ENCODE results near the gene CAMTA1.

CAMTA1 gene

DNA sequence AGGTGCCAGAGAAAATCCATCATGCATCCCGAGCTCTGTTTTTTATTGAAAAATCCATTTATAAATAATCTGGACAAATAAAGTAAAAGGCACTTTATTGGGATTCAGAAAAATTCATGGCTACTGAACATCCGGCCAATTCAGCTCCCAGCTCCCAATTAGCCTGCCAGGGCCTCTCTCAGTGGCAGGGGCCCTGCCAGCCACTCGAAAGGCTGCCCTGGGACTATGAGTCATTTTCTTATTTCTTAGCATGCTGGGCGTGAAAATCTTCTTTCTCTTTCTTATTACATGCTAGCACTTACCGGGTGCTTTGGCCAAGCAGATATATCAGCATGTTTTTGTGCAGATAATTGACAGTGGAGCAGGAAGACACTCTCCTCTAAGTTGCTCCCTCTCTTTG is 283.3 kb downstream of the CAMTA1 start:
- H3K9me3 Mint-ChIP-seq: peaks cover 3% of the 10 kb centered on the region
- H3K27ac Mint-ChIP-seq: no peak overlapping the region
- H3K27me3 Mint-ChIP-seq: peaks cover 41% of the 10 kb centered on the region
- H3K36me3 Mint-ChIP-seq: no peaks in the 10 kb centered on the region
- H3K4me3 Mint-ChIP-seq: no peak overlapping the region
- no peaks in the 10 kb centered on the region for H3K4me1 Mint-ChIP-seq
- ATAC-seq: no peak

DNA sequence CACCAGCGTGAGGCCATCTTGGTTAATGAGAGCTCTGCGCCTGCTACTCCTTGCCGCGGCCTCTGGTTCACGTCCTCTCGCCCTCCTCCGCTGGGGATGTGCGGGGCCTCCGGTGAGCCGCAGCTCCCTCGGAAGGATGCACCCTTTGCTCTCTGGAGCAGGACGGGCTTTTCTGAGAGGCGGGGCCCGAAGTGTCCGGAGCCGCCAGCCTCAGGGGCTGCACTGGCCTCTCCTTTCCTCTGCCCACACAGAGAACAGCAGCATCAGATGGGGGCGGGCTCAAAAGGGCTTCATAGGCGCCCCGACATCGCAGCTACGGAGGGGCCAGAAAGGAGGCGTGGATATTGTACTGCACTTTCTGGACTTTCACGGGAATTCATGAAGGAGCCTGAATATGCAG is 284.7 kb downstream of the CAMTA1 start:
- H3K27me3 Mint-ChIP-seq: peaks cover 30% of the 10 kb centered on the region
- no peaks in the 10 kb centered on the region for H3K4me1 Mint-ChIP-seq
- H3K4me3 Mint-ChIP-seq: no peak overlapping the region
- ATAC-seq: no peak
- no peaks in the 10 kb centered on the region for H3K9me3 Mint-ChIP-seq
- H3K27ac Mint-ChIP-seq: no peak overlapping the region
- no peaks in the 10 kb centered on the region for H3K36me3 Mint-ChIP-seq

DNA sequence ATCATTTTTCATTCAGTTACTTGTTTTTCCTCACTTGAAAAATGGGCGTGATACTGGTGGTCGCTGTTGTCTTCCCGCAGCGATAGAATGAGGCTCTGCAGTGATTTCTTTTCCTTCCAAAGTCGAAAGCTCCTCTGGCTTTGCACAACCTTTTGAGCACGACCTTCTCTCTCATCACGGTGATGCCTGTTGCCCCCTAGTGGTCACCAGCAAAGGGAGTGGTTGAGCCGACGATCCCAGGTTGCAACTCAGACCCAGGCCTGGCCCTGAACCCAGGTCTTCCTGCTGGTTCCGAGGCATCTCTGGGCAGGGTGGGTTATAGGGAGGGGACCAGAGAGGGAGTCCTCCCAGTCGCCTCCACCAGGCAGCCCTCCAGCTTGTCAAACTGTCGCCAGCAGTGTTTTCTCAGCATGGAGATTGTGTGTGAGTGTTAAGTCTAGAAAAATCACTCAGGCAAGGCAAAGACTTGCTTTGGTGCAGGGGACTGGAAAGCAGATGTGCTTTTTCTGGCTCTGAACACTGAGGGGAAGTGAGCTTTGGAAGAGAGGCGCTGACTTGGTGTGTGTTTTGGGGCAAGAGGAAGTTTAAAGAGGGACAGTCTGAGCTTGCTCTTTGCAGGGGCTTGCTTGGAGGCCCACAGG is 285.3 kb downstream of the CAMTA1 start:
- peaks cover 30% of the 10 kb centered on the region for H3K27me3 Mint-ChIP-seq
- no peaks in the 10 kb centered on the region for H3K36me3 Mint-ChIP-seq
- no peaks in the 10 kb centered on the region for H3K4me1 Mint-ChIP-seq
- H3K9me3 Mint-ChIP-seq: no peaks in the 10 kb centered on the region
- H3K4me3 Mint-ChIP-seq: no peak overlapping the region
- ATAC-seq: peak; percentile 67
- H3K27ac Mint-ChIP-seq: no peak overlapping the region

DNA sequence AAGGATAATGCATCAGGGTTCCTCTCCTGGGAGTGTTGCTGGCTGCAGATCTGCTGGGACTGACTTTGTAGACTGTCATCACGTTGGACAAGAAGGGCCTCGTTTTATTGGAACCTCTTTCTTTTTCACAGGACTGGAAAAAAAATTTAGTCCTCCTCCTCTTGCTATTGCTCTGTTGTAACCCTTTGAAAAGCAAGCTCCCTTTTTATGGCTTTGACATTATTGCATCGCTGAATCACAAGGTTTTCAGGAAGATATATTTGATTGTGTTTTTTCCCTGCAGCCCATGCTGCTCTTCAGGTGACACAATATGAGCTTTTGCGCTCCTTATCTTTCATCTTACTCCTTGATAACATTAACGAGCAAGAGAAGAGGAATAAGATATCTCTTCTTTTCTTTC is 290.9 kb downstream of the CAMTA1 start:
- ATAC-seq: no peak
- Mint-ChIP-seq H3K36me3 (no peaks in the 10 kb centered on the region), H3K4me1 (no peaks in the 10 kb centered on the region), H3K9me3 (peaks cover 8% of the 10 kb centered on the region), H3K27me3 (peaks cover 32% of the 10 kb centered on the region), H3K4me3 (no peak overlapping the region), H3K27ac (no peak overlapping the region)

DNA sequence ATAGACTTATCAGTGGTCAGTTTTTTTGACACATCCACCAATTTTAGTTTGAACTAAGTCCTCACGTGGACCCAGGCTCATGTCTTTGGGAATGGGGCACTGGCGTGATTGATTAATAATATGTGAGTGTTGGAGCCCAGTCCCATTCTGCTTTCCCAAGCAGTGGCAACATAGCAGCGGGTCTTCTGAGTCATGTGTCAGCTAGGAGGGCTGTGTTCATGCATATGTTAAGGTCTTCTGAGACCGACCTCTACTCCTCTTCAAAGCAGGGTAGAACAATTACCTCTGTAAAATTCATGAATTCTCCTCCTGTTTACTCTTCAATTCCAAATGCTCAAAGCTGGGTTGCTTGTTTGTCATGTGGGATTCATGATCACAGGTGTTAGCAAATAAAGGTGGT is 291.3 kb downstream of the CAMTA1 start:
- H3K27me3 Mint-ChIP-seq: peaks cover 32% of the 10 kb centered on the region
- H3K4me3 Mint-ChIP-seq: no peak overlapping the region
- H3K9me3 Mint-ChIP-seq: peaks cover 9% of the 10 kb centered on the region
- no peaks in the 10 kb centered on the region for H3K4me1 Mint-ChIP-seq
- no peak overlapping the region for H3K27ac Mint-ChIP-seq
- H3K36me3 Mint-ChIP-seq: no peaks in the 10 kb centered on the region
- ATAC-seq: no peak

DNA sequence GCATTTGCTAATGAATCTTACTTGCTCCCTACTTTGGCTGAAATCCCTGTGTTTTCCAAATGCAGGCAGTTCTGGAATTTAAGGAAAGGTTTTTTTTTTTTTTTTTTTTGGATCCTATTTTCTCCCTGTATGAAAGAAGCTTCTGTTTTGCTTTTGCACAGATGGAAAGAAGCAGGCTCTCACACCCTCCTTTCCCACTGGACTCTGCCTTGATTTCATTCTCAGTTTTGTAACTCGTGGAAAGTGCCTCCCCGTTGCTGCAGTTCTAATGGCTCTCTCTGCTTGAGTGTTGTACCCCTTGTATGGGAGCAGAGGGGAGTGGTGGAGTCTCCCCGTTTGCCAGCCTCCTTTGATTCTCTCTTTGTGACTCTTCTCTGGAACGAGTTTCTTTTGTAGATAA is 291.9 kb downstream of the CAMTA1 start:
- H3K9me3 Mint-ChIP-seq: peaks cover 9% of the 10 kb centered on the region
- H3K4me3 Mint-ChIP-seq: no peak overlapping the region
- ATAC-seq: no peak
- no peak overlapping the region for H3K27ac Mint-ChIP-seq
- no peaks in the 10 kb centered on the region for H3K4me1 Mint-ChIP-seq
- peaks cover 30% of the 10 kb centered on the region for H3K27me3 Mint-ChIP-seq
- no peaks in the 10 kb centered on the region for H3K36me3 Mint-ChIP-seq

DNA sequence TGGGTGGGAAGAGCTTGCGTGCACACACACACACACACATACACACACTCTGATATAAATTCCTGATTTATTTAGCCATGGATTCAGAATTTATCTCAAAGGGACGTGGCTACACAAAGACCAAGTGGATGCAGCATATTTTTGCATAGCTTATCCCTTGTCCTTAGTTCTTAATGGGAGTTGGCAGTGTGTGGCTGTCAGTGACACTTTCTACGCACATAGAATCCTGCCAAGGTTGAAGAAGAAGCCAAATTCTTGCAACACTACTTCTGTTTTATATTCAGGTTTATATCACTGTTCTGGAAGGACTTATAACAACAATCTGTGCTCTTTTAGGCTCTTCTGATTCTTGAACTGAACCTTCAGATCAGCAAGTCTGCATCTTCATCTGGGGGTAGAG is 292.7 kb downstream of the CAMTA1 start:
- Mint-ChIP-seq H3K9me3 (peaks cover 13% of the 10 kb centered on the region), H3K27me3 (peaks cover 21% of the 10 kb centered on the region), H3K27ac (no peak overlapping the region), H3K4me1 (no peaks in the 10 kb centered on the region), H3K36me3 (no peaks in the 10 kb centered on the region), H3K4me3 (no peak overlapping the region)
- ATAC-seq: no peak

DNA sequence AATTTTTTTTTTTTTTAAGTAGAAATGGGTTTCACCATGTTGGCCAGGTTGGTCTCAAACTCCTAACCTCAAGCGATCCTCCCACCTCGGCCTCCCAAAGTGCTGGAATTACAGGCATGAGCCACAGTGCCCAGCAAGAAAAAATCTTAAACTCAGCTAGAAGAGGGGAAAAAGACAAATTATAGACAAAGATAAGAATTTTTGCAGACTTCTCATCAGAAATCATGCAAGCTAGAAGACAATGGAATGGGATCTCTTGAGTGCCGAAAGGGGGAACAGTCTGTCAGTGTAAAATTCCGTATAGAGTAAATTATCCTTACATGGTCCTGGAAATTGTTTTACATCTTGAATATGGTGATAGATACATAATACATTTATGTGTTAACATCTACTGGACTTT is 294.4 kb downstream of the CAMTA1 start:
- H3K4me3 Mint-ChIP-seq: no peak overlapping the region
- no peak for ATAC-seq
- H3K4me1 Mint-ChIP-seq: no peaks in the 10 kb centered on the region

DNA sequence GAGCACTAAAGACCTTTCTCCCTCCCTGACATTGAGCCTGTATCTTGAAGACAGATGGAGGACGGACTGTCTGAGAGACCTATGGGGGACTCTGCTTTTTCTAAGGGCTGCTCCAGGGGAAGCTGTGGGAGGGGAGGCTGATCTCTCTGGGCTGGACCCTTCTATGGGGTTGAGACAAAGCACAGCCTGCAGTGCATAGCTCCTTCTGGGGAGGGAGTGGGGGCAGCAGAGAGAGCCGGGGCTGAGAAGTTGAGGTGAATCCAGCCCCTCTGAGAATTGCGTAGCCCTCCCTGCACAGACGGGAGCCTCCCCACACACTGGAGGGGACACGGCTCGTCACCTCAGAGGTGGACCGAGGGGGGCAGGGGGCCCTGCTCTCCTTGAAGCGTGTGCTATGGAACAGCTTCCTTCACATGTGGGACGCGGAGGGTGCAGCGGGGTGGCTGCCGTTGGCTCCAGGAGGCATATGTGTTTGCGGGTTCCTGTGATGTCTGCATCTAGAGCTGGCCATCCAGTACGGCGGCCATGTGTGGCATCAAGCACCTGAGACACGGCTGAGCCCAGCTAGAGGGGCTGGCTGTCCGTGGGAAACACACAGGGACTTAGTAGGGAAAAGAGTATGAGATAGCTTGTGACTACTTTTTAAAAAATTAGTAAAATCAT is 299.1 kb downstream of the CAMTA1 start:
- no peak for ATAC-seq
- Mint-ChIP-seq H3K9me3 (peaks cover 13% of the 10 kb centered on the region), H3K27ac (no peak overlapping the region), H3K4me1 (no peaks in the 10 kb centered on the region), H3K27me3 (no peaks in the 10 kb centered on the region), H3K36me3 (no peaks in the 10 kb centered on the region), H3K4me3 (no peak overlapping the region)

More for the DNA sequence above, 294.4 kb downstream of the CAMTA1 start:
- Mint-ChIP-seq H3K9me3 (peaks cover 13% of the 10 kb centered on the region), H3K27me3 (peaks cover 18% of the 10 kb centered on the region), H3K36me3 (no peaks in the 10 kb centered on the region), H3K27ac (no peak overlapping the region)

DNA sequence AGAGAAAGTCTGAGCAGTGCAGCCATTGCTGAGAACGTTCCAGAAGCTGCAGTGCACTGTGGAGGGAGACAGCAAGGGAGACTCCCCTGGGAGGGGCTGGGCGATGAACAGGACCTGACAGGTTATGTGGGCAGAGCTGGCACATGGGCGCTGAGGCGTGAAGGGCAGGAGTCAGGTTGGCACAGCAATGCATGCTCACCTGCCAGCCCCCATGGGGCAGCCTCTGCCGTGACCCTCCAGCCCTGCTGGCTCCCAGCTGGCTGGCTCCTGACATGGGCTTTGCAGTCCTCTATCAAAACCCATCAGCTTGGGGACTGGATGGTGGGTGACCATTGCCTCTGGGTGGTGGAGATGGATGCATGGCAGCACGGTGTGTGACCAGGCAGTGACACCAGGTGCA is 300.3 kb downstream of the CAMTA1 start:
- H3K36me3 Mint-ChIP-seq: no peaks in the 10 kb centered on the region
- no peaks in the 10 kb centered on the region for H3K4me1 Mint-ChIP-seq
- H3K4me3 Mint-ChIP-seq: no peak overlapping the region
- H3K27me3 Mint-ChIP-seq: no peaks in the 10 kb centered on the region
- no peak overlapping the region for H3K27ac Mint-ChIP-seq
- peaks cover 10% of the 10 kb centered on the region for H3K9me3 Mint-ChIP-seq
- no peak for ATAC-seq

DNA sequence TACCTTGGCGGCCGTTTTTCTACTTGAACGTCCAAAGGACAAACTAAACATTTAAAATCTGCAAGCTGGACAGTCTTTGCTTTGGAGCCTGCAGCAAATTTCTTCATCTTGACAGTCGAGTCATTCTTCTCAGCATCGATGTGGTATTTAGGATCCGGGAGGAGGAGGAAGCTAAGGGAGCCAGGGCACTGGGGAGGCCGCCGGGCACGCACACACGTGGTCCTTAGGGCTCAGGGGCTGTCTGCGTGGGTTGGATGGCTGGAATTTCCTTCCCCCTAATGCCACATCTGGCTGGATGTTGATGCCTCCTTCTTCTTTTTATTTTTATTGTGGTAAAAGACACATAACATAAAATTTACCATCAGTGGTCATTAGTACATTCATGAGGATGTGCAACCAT is 300.9 kb downstream of the CAMTA1 start:
- no peak for ATAC-seq
- Mint-ChIP-seq H3K9me3 (peaks cover 5% of the 10 kb centered on the region), H3K4me3 (no peak overlapping the region)

DNA sequence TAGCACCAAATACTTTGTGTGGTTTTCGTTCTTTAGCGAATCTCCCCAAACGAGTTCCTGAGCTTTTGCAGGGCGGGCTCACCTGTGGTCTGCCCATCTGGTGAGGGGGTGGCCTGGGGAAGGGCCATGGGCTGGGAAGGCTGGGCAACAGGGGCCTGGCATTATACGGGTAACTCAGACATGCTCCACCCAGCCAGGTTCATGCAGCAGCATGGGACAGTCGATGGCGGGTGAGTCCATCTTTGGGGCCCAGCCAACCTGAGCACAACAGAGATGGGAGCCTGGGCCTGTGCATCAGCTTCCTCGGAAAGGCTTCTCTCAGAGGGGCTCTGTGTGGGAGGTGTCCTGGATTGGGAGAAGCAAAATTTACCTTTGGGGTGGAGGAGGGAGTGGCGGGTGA is 302.6 kb downstream of the CAMTA1 start:
- Mint-ChIP-seq H3K27me3 (no peaks in the 10 kb centered on the region), H3K27ac (no peak overlapping the region), H3K4me1 (no peaks in the 10 kb centered on the region), H3K9me3 (peaks cover under 1% of the 10 kb centered on the region), H3K36me3 (no peaks in the 10 kb centered on the region), H3K4me3 (no peak overlapping the region)
- ATAC-seq: no peak

More for the DNA sequence above, 300.9 kb downstream of the CAMTA1 start:
- H3K36me3 Mint-ChIP-seq: no peaks in the 10 kb centered on the region
- H3K27ac Mint-ChIP-seq: no peak overlapping the region
- no peaks in the 10 kb centered on the region for H3K27me3 Mint-ChIP-seq
- no peaks in the 10 kb centered on the region for H3K4me1 Mint-ChIP-seq

DNA sequence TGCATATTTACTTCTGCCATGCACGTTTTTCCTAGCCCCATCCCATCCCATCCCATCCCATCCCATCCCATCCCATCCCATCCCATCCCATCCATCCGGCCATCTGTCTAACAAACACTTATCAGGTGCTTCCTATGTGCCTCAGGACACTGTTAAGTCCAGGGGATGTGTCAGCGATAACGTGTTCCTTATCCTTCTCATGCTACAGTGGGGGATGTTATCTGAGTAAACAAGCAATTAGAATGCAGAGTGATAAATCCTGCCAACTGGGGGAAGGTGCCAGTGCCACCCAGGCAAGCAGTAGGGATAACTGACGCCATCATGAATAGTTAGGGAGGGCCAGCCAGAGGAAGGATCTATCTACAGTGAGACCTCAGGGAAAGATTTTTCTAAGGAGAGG is 304.2 kb downstream of the CAMTA1 start:
- Mint-ChIP-seq H3K4me1 (no peaks in the 10 kb centered on the region), H3K27me3 (no peaks in the 10 kb centered on the region), H3K27ac (no peak overlapping the region), H3K36me3 (no peaks in the 10 kb centered on the region), H3K9me3 (no peaks in the 10 kb centered on the region), H3K4me3 (no peak overlapping the region)
- no peak for ATAC-seq

DNA sequence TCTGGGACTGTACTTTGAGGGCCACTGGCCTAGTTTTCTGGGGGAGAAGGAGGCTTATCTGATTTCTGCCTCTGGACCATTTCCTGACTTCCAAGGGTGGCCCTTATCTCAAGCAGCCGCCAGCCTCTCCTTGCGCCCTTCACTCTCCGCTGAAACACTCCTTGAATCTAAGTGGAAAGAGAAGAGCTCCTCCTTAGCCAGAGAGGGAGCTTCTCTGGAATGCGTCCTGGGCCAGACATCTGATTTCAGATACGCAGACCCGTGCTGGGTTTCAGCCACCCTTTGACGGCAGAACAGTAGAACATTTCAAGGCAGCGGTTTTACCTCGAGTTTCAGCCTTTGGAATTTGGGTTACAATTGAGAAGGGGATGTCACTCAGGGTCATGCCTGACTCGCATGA is 308.0 kb downstream of the CAMTA1 start:
- Mint-ChIP-seq H3K9me3 (no peaks in the 10 kb centered on the region), H3K27me3 (peaks cover 28% of the 10 kb centered on the region), H3K36me3 (no peaks in the 10 kb centered on the region), H3K27ac (no peak overlapping the region), H3K4me3 (no peak overlapping the region), H3K4me1 (no peaks in the 10 kb centered on the region)
- no peak for ATAC-seq

DNA sequence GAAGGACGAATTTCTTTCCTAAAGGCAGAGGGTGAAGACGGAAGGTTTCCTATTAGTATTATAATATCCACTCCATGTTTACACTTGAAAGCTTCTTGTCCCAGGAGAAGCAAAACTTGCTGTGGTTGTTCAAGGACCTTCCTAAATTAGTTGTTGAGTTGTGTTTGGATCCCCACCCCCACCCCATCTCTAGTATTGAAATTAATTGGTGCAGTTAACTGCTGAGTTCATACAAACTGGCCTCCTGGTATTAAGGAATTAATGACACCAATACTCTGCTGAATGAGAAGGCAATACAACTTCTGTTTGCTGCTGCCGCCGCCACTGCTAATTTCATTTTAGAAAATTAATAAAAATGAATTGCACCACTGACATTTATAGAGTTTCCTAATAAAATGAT is 308.8 kb downstream of the CAMTA1 start:
- no peak for ATAC-seq
- H3K4me3 Mint-ChIP-seq: no peak overlapping the region
- no peaks in the 10 kb centered on the region for H3K9me3 Mint-ChIP-seq
- peaks cover 28% of the 10 kb centered on the region for H3K27me3 Mint-ChIP-seq
- no peak overlapping the region for H3K27ac Mint-ChIP-seq
- no peaks in the 10 kb centered on the region for H3K36me3 Mint-ChIP-seq
- no peaks in the 10 kb centered on the region for H3K4me1 Mint-ChIP-seq

DNA sequence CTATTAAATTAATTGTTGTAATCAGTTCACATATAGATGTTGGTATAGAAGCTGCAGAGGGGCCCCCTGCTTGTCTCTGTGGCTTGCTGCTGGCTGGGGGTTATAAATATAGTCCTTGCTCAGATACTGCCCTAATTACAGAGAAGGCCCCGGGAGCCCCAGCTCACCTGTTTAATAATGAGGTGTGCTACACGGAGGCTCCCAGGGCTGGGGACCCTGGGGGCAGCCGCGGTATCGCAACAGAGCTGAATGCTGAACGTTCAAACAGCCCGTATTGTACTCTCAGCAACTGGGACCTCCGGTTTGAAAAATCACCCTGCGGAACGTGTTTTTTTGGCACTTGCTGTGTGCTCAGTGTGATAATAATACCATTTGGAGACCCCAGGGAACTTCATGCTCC is 309.3 kb downstream of the CAMTA1 start:
- Mint-ChIP-seq H3K9me3 (no peaks in the 10 kb centered on the region), H3K27me3 (peaks cover 28% of the 10 kb centered on the region), H3K4me1 (no peaks in the 10 kb centered on the region), H3K36me3 (no peaks in the 10 kb centered on the region), H3K27ac (no peak overlapping the region), H3K4me3 (no peak overlapping the region)
- no peak for ATAC-seq
